HG03064 (cell line): ENCODE results near the gene SELENOT.
"Not testable (repeated sequence)": the region's sequence is repeated elsewhere in the genome, so short reads cannot be mapped to it uniquely, and the experiment has no call there.

Source experiments
- ATAC-seq: cut with Tn5 transposase; IDR thresholded peaks from one replicate; pipeline ENCODE4 v1.9.1; 2021; ENCODE audit warnings: low read depth; ENCODE audit not compliant: unreplicated experiment

Gene SELENOT

GRCh38 chr3:150605998-150606641 is 3.0 kb downstream of the SELENOT start:
- ATAC-seq: no peak

DNA sequence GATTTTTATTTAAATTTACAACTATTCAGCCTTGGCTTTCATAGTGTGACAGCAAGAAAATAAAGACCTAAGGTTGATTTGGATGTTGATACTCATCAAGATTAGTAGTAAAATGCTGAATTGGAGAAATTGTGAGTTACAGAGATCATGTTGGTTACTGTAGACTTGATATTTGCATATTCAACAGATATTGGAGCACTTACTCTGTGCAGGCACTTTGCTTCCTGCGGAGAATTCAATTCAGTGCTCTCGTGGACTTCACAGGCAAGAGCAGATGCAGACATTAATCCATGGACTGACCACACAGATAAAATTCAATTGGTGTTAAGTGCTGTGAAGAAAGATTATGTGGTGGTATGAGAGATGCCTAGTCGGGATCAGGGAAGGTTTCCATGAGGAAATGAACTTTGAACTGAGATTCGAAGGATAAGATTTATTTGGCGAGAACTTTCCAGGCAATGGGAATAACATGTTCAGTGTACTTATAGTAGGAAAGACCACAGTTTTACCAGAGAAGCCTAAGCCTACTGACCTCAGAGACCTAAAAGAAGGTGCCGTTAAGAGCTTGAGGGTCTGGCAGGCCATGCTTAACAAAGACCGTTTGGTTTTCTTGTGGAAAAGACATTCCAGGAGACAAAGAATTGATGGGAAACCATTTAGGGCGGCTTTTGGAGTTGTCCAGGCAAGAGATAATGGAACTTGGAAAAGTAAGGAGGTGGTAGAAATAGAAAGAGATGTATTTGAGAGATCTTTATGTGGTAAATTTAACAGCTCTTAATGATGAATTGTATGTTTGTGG is 4.3 kb downstream of the SELENOT start:
- ATAC-seq: no peak

DNA sequence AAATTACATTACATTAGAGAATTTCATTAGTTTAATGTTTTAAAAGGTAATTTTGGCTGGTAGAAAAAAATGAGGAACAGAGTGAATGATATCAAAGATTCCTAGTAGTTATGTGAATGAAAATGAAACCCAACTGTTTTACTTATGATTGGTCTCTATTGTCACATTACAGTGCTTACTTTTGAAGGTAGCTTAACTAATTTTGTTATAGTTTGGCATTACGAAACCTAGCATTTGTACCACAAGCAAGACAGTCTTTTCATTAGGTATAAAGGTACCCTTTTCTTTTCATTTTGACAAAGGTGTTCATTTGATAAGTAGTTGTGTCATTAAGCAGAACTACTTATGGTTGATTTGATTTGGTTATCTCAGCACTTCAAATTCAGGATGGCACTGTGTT is 6.9 kb downstream of the SELENOT start:
- ATAC-seq: no peak

GRCh38 chr3:150610785-150611184 is 7.7 kb downstream of the SELENOT start:
- no peak for ATAC-seq

GRCh38 chr3:150611666-150612065 is 8.5 kb downstream of the SELENOT start:
- no peak for ATAC-seq

DNA sequence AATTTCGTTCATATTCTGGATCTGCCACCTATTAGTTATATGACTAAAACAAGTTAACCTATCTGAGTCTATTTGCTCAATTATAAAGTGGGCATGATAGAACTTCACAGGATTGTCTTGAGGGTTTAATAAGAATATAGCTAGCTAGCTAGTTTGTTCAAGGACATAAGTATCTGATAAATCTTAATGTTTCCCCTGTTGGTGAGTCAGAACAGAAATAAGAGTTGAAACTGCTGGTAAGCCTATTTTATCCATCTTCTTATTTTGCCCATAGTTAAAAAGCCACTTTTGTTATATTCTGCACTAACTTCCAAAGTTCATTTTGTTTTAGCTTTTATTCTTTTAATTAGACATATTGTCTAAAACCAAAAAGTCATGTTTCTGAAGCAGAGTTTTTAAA is 9.4 kb downstream of the SELENOT start:
- no peak for ATAC-seq

DNA sequence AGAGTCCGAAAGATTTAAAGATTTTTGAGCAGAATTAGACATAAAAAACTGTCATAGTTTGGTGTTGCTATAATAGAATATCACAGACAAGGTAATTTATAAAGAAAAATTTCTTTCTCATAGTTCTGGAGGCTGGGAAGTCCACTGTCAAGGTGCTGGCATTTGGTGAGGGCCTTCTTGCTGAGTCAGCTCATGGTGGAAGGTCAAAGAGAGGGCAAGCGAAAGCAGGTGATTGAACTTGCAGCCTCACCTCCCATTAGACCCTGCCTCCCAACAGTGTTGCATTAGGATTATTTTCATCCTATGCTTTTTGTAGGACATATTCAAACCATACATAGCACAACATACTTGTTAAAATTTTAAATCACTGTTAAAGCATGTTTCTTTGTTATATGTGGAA is 9.9 kb downstream of the SELENOT start:
- no peak for ATAC-seq

DNA sequence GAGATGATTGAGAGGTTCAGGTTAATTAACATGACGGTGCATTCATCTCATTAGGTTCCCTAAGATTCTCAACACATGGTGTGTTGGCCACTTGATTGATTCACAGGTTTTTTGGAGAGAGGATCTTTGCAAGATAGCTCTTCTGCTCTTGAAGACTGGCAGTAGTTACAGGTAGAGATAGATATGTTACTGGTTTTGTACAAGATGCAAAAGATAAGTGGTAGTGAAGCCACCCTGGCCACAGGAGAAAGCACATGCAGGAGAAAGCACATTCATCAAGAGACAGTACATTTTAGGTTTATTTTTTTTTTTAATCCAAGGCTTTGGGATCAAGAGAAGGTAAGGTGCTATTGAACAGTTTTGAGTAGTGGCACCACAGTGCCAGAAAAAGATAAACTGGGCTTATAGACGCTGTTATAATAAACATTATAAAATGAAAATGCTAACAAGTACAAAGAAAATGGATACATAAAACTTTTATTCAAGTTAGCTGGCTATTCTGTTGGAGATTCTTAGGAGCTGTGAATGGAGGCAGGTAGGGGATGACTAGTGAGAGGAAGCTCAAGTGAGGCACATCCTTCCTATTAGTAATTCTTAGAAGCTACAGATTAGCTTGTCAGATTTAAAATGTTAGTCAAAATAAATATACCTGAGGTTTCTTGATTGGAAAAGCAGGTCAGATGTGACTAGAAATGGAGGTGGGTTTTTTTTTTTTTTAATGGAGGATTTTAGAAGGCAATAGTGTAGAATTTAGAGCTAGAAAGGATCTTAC is 10.8 kb downstream of the SELENOT start:
- no peak for ATAC-seq

GRCh38 chr3:150620002-150620689 is 17.0 kb downstream of the SELENOT start:
- no peak for ATAC-seq

DNA sequence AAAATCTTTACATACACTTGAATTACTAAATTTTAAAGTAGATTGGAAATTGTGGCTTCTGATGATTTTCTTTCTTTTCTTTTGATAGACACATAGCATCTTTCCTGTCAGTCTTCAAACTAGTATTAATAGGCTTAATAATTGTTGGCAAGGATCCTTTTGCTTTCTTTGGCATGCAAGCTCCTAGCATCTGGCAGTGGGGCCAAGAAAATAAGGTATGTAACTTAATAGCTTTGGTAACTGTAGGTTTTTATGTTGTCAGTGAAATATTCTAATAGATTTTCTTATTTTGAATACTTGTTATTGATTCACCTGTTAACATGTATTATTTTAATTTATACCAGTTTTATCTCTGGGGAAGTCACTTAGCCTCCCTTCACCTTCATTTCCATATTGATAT is 19.8 kb downstream of the SELENOT start:
- not testable (repeated sequence) for ATAC-seq

- no peak for ATAC-seq
These were observed 20.8 kb downstream of the SELENOT start for GRCh38 chr3:150623945-150624344.

GRCh38 chr3:150626148-150626930 is 23.2 kb downstream of the SELENOT start:
- ATAC-seq: no peak

DNA sequence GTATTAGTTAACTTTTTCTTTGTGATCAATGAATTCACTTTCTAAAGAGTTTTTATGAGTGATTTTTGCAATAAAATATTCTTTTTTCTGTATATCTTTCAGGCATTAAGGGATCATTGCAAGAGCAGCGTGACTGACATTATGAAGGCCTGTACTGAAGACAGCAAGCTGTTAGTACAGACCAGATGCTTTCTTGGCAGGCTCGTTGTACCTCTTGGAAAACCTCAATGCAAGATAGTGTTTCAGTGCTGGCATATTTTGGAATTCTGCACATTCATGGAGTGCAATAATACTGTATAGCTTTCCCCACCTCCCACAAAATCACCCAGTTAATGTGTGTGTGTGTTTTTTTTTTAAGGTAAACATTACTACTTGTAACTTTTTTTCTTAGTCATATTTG is 24.4 kb downstream of the SELENOT start:
- no peak for ATAC-seq

- ATAC-seq: no peak
These were observed 28.5 kb downstream of the SELENOT start for GRCh38 chr3:150631515-150632221.

DNA sequence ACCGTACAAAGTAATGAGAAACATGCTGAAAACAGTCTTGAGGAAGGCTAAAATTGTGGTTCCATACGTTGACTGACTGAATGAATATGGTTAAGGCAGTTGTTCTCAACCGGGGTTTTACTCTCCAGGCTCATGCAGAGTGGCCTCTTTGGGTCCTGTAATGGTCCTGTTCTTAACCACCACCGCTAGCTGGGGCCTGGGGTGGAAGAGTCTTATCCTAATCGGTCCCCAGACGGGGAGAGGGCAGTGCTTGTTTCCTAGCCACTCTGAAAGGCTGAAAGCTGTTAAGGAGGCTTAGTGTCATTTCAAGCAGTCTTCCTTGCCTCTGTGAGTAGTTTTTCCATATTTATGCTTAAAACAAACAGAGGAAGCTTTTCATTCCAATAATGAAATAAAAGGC is 32.0 kb downstream of the SELENOT start:
- ATAC-seq: no peak

DNA sequence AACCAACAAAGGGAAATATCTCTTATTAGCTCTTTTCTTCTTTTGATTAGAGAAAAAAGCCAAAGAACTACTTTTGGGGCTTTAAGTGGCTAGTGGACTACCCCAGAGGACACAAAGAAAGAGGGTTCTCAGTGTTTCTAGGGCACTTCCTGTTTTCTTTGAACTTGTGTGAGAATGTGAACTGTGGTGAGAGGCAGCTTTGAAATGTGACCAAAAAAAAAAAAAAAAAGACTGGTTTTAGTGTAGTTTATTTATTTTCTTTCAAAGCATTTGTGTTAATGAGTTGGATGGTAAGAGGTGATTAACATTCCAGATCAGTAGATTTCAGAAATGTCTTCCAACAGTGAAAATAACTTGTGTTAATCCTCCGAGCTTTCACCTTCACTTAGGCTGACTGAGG is 32.4 kb downstream of the SELENOT start:
- no peak for ATAC-seq

GRCh38 chr3:150636258-150636657 is 33.1 kb downstream of the SELENOT start:
- ATAC-seq: no peak

DNA sequence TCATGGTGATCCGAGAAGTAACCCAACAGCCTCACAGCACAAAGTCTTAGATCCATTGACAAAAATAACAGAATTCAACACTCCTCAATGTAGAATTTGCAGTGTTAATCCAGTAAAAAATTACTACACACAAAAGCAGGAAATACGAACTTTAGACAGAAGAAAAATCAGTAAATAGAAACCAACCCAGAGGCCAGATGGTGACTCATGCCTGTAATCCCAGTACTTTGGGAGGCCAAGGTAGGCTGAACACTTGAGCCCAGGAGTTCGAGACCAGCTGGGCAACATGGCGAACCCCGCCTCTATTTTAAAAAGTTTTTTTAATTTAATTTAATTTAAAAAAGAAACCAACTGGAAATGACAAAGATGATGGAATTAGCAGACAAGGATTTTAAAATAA is 36.1 kb downstream of the SELENOT start:
- no peak for ATAC-seq

DNA sequence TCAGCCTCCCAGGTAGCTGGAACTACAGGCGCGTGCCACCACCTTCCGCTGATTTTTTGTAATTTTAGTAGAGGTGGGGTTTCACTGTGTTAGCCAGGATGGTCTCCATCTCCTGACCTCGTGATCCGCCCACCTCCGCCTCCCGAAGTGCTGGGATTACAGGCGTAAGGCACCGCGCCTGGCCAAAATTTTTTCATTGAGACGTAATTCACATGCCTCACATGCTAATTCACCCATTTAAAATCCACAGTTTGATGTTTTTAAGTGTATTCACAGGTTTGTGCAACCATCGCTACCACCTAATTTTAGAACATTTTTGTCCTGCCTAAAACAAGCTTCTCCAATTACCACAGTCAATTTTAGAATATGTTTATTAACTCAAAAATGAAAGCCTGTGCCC is 37.1 kb downstream of the SELENOT start:
- ATAC-seq: no peak
